Measurements from ENCODE around the gene CTNNA2. TPM values are rescaled to one million over a fixed set of nuclear protein-coding genes. Genes with fewer than 3 reads are reported as not detected.

CTNNA2 gene
- total and polyA plus RNA-seq, 2 of the 8 experiments (the other 6 are each of a cell fraction or from before 2014, with no cell fraction given) = 3.9 to 9.0 TPM

- Histone ChIP-seq H2BK5ac (ENCODE audit: low read depth, low read length) (no peak overlapping the region), H4K20me1 (replicated peaks in 1 of 2; ENCODE audit: control insufficient read depth in 1 of 2, insufficient read depth in 2 of 2, low read length in 2 of 2) (no peaks in the 10 kb centered on the region), H2AK5ac (ENCODE audit: low read depth, low read length) (no peak overlapping the region), H2BK120ac (replicated peaks; ENCODE audit: low read depth, low read length) (no peak overlapping the region), H3K27me3 (replicated peaks in 1 of 4; ENCODE audit: control insufficient read depth in 3 of 4, extremely low read depth in 1 of 4, insufficient read depth in 3 of 4, low read length in 3 of 4) (no peaks in the 10 kb centered on the region), H2AFZ (ENCODE audit: low read length) (no peak overlapping the region), H3K4me1 (replicated peaks in 1 of 4; ENCODE audit: control insufficient read depth in 3 of 4, insufficient read depth in 4 of 4, low read length in 3 of 4) (peaks cover 0 to 2% (median 0%) of the 10 kb centered on the region in 4 experiments; a peak in 2 of 7 replicates), H3K79me1 (ENCODE audit: low read depth, low read length) (no peaks in the 10 kb centered on the region), H3K4ac (replicated peaks; ENCODE audit: insufficient read length, low read depth, low read length) (no peak overlapping the region), H3K36me3 (ENCODE audit: control insufficient read depth in 2 of 4, insufficient read depth in 4 of 4, low read length in 3 of 4) (no peaks in the 10 kb centered on the region), H3K9me3 (ENCODE audit: insufficient read depth in 2 of 2, low read depth in 1 of 2, low read length in 1 of 2) (no peaks in the 10 kb centered on the region), H3K79me2 (ENCODE audit: control insufficient read depth in 1 of 2, insufficient read depth in 2 of 2, low read length in 2 of 2) (no peaks in the 10 kb centered on the region), H4K8ac (ENCODE audit: extremely low read depth, insufficient read depth, low read length) (no peak overlapping the region), H3K18ac (ENCODE audit: extremely low read depth, low read length) (no peak overlapping the region), H3K4me3 (ENCODE audit: extremely low read depth in 1 of 4, insufficient read depth in 2 of 4, low read depth in 3 of 4, low read length in 4 of 4) (no peak overlapping the region), H4K5ac (ENCODE audit: insufficient read length, low read depth, low read length) (no peak overlapping the region), H3K56ac (replicated peaks; ENCODE audit: insufficient read length, low read depth, low read length) (no peak overlapping the region), H3K14ac (ENCODE audit: insufficient read length) (no peak overlapping the region), H3K9ac (replicated peaks in 1 of 4; ENCODE audit: extremely low read depth in 1 of 4, low read depth in 3 of 4, low read length in 3 of 4) (no peak overlapping the region), H2BK15ac (ENCODE audit: low read length) (no peak overlapping the region), H3K4me2 (ENCODE audit: insufficient read depth in 1 of 2, low read depth in 2 of 2, low read length in 2 of 2) (no peak overlapping the region), H3K23ac (ENCODE audit: insufficient read length) (no peak overlapping the region), H2BK12ac (ENCODE audit: low read depth, low read length) (no peak overlapping the region), H3K27ac (ENCODE audit: low read depth, low read length) (no peak overlapping the region), H2BK20ac (ENCODE audit: low read length) (no peak overlapping the region), H4K91ac (replicated peaks; ENCODE audit: insufficient read length, low read length) (no peak overlapping the region), H3K23me2 (ENCODE audit: low read depth, low read length) (no peaks in the 10 kb centered on the region)
- no peak for FAIRE-seq
- no peak for DNase-seq (ENCODE audit: low read depth in 1 of 2, low spot score in 2 of 2)
- POLR2A ChIA-PET (ENCODE audit: partially characterized antibody) = no interaction called here
- WGBS, 2 experiments (ENCODE audit: extremely low coverage in 1 of 2, insufficient coverage in 1 of 2, insufficient read length in 1 of 2, insufficient replicate concordance in 2 of 2, low coverage in 1 of 2, low lambda C conversion rate in 2 of 2, missing lambda C conversion rate in 1 of 2) = 94% methylated on average over 3 of the region's 3 CpGs; no CpG with 5 or more reads in 1 of the 2 experiments
- CTCF ChIA-PET (ENCODE audit: partially characterized antibody) = interaction anchor here (0.6 to 0.8 kb wide), 2 partner anchors 9 to 55 kb away, joined by 3 read pairs; no protein-coding TSS in a partner anchor
- TF ChIP-seq CEBPB (IDR thresholded peaks at IDR 0.05; ENCODE audit: low read depth, low read length) (no peak), CBX5 (IDR thresholded peaks at IDR 0.05; ENCODE audit: low read depth, low read length) (no peak), MAFK (IDR thresholded peaks at IDR 0.05; ENCODE audit: low read depth, low read length) (no peak), YY1 (IDR thresholded peaks at IDR 0.05; ENCODE audit: low read depth, low read length) (no peak), SP4 (IDR thresholded peaks at IDR 0.05; ENCODE audit: low read length) (no peak), PHF8 (conservative IDR thresholded peaks at IDR 0.05; ENCODE audit: low read depth, low read length) (no peak), ATF2 (IDR thresholded peaks at IDR 0.05; ENCODE audit: low read length) (no peak)
These were observed 1006.3 kb downstream of the CTNNA2 start for GRCh38 chr2:80519121-80519643.

Measured in H1 (cell line).